Skeletal muscle tissue (tissue), 4 donors: ENCODE data around the gene TEX2. TPM values are rescaled to one million over a fixed set of nuclear protein-coding genes. Genes with fewer than 3 reads are reported as not detected.

Experiments
- H3K27ac ChIP-seq: one replicate; pipeline ENCODE4 v1.7.0; 2013; ENCODE audit warnings: mild to moderate bottlenecking, low read depth, low read length, inconsistent platforms
- H3K27me3 ChIP-seq, 3 donors: one replicate each; pipeline ENCODE4 v1.7.0; 2013; ENCODE audit warnings: low read length in 3 of 3; ENCODE audit not compliant: control insufficient read depth in 3 of 3, insufficient read depth in 3 of 3
- H3K36me3 ChIP-seq, 3 donors: one replicate each; pipeline ENCODE4 v1.7.0; 2013; ENCODE audit warnings: low read length in 3 of 3; ENCODE audit not compliant: control insufficient read depth in 3 of 3, insufficient read depth in 3 of 3
- H3K4me1 ChIP-seq, 3 donors: one replicate each; pipeline ENCODE4 v1.7.0; 2013; ENCODE audit warnings: low read length in 3 of 3, mild to moderate bottlenecking in 3 of 3; ENCODE audit not compliant: control insufficient read depth in 3 of 3, insufficient read depth in 3 of 3
- H3K4me3 ChIP-seq, 3 donors: one replicate each; pipeline ENCODE4 v1.7.0; 2013; ENCODE audit warnings: low read length in 3 of 3
- H3K9ac ChIP-seq, 3 donors: one replicate each; pipeline ENCODE4 v1.7.0; 2013; ENCODE audit warnings: low read length in 3 of 3, mild to moderate bottlenecking in 3 of 3, moderate library complexity in 2 of 3, low read depth in 1 of 3
- H3K9me3 ChIP-seq, 3 donors: one replicate each; pipeline ENCODE4 v1.7.0; 2013; ENCODE audit warnings: low read length in 3 of 3; ENCODE audit not compliant: control insufficient read depth in 3 of 3
- total RNA-seq: library from RNA; depleted of rRNA; stranded (reverse); fragments of >200 nt; gene quantifications from one replicate; pipeline ENCODE4 v1.2.3, GENCODE V29; 2014
- donor health status: Osteomylitis.

TEX2 gene
- total RNA-seq, 1 donor from 2014 or later: 20.4 TPM

GRCh38 chr17:64134216-64134970 lies 128.7 kb downstream of the TEX2 start:
- Histone ChIP-seq H3K27me3 (no peaks in the 10 kb centered on the region), H3K4me1 (peaks cover 5 to 8% (median 7%) of the 10 kb centered on the region in 3 donors), H3K4me3 (no peak overlapping the region), H3K9ac (no peak overlapping the region), H3K36me3 (no peaks in the 10 kb centered on the region), H3K9me3 (no peaks in the 10 kb centered on the region), H3K27ac (no peak overlapping the region)

- no peaks in the 10 kb centered on the region for H3K27me3 ChIP-seq
- H3K9ac ChIP-seq: no peak overlapping the region
- no peaks in the 10 kb centered on the region for H3K9me3 ChIP-seq
- H3K4me3 ChIP-seq: no peak overlapping the region
- no peak overlapping the region for H3K27ac ChIP-seq
- H3K36me3 ChIP-seq: no peaks in the 10 kb centered on the region
- peaks cover 11 to 14% (median 13%) of the 10 kb centered on the region in 3 donors for H3K4me1 ChIP-seq
Measured at GRCh38 chr17:64133546-64134215, 129.4 kb downstream of the TEX2 start.

GRCh38 chr17:64131606-64132270 lies 131.3 kb downstream of the TEX2 start:
- Histone ChIP-seq H3K27ac (no peak overlapping the region), H3K9ac (no peak overlapping the region), H3K9me3 (no peaks in the 10 kb centered on the region), H3K4me3 (no peak overlapping the region), H3K4me1 (peaks cover 11 to 18% (median 15%) of the 10 kb centered on the region in 3 donors), H3K36me3 (no peaks in the 10 kb centered on the region), H3K27me3 (no peaks in the 10 kb centered on the region)

- peak overlapping the region; percentile 78 for H3K27ac ChIP-seq
- peak overlapping the region; percentile 63 to 81 (median 73) for H3K4me3 ChIP-seq
- no peaks in the 10 kb centered on the region for H3K9me3 ChIP-seq
- H3K27me3 ChIP-seq: no peaks in the 10 kb centered on the region
- peaks cover 11 to 18% (median 15%) of the 10 kb centered on the region in 3 donors for H3K4me1 ChIP-seq
- H3K36me3 ChIP-seq: no peaks in the 10 kb centered on the region
- H3K9ac ChIP-seq: peak overlapping the region; percentile 67 to 88 (median 85)
Measured at GRCh38 chr17:64130559-64131001, 132.5 kb downstream of the TEX2 start.

- H3K4me3 ChIP-seq: peak within 1 kb of the TSS; percentile 82 to 85 (median 84)
- H3K36me3 ChIP-seq: no peaks in the 10 kb centered on the region
- H3K9me3 ChIP-seq: no peaks in the 10 kb centered on the region
- peak within 1 kb of the TSS; percentile 85 to 88 (median 88) for H3K9ac ChIP-seq
- H3K27ac ChIP-seq: peak within 1 kb of the TSS; percentile 78
- peaks cover 11 to 18% (median 15%) of the 10 kb centered on the region in 3 donors for H3K4me1 ChIP-seq
- no peaks in the 10 kb centered on the region for H3K27me3 ChIP-seq
Measured at GRCh38 chr17:64129765-64130558, 133.1 kb downstream of the TEX2 start, which contains the start of gene ERN1. TSS of gene ERN1 (minus strand) at chr17:64130144. CDS start at chr17:64130029, 115 bp downstream.

GRCh38 chr17:64129515-64129764 lies 133.6 kb downstream of the TEX2 start:
- no peaks in the 10 kb centered on the region for H3K36me3 ChIP-seq
- peak overlapping the region; percentile 81 to 88 (median 85) for H3K9ac ChIP-seq
- H3K4me3 ChIP-seq: peak overlapping the region; percentile 82 to 85 (median 84)
- no peaks in the 10 kb centered on the region for H3K9me3 ChIP-seq
- peak overlapping the region; percentile 78 for H3K27ac ChIP-seq
- H3K27me3 ChIP-seq: no peaks in the 10 kb centered on the region
- peaks cover 11 to 18% (median 15%) of the 10 kb centered on the region in 3 donors for H3K4me1 ChIP-seq

- Histone ChIP-seq H3K9ac (peak overlapping the region; percentile 81 to 88 (median 85)), H3K36me3 (no peaks in the 10 kb centered on the region), H3K4me3 (peak overlapping the region; percentile 82 to 85 (median 84)), H3K9me3 (no peaks in the 10 kb centered on the region), H3K27me3 (no peaks in the 10 kb centered on the region), H3K27ac (peak overlapping the region; percentile 78), H3K4me1 (peaks cover 11 to 18% (median 15%) of the 10 kb centered on the region in 3 donors)
Measured at GRCh38 chr17:64128787-64129514, 134.1 kb downstream of the TEX2 start.

GRCh38 chr17:64126918-64127317 lies 136.1 kb downstream of the TEX2 start:
- Histone ChIP-seq H3K27ac (no peak overlapping the region), H3K9me3 (no peaks in the 10 kb centered on the region), H3K4me3 (no peak overlapping the region), H3K9ac (no peak overlapping the region), H3K36me3 (no peaks in the 10 kb centered on the region), H3K4me1 (peaks cover 11 to 18% (median 15%) of the 10 kb centered on the region in 3 donors), H3K27me3 (no peaks in the 10 kb centered on the region)

GRCh38 chr17:64125937-64126336 lies 137.1 kb downstream of the TEX2 start:
- Histone ChIP-seq H3K4me1 (peaks cover 12 to 20% (median 19%) of the 10 kb centered on the region in 3 donors), H3K4me3 (no peak overlapping the region), H3K36me3 (no peaks in the 10 kb centered on the region), H3K27me3 (no peaks in the 10 kb centered on the region), H3K9ac (no peak overlapping the region), H3K9me3 (no peaks in the 10 kb centered on the region), H3K27ac (no peak overlapping the region)
